Brain microvascular endothelial cell (primary cell): ENCODE data around the gene SLC17A3.

Experiments
- DNase-seq: peaks from one replicate; pipeline ENCODE4 v3.0.0-alpha.2; 2020
- H3K27ac ChIP-seq: fragments of 250-450 bp; sonication (Bioruptor Pico); 2 replicates; pipeline ENCODE4 v1.5.1; 2020; ENCODE audit warnings: mild to moderate bottlenecking, moderate library complexity
- H3K27me3 ChIP-seq: fragments of 250-450 bp; sonication (Bioruptor Pico); replicated peaks from 2 replicates; pipeline ENCODE4 v1.5.1; 2020; ENCODE audit warnings: mild to moderate bottlenecking
- H3K36me3 ChIP-seq: fragments of 250-450 bp; sonication (Bioruptor Pico); replicated peaks from 2 replicates; pipeline ENCODE4 v1.5.1; 2020; ENCODE audit warnings: mild to moderate bottlenecking
- H3K4me3 ChIP-seq: 2 replicates; pipeline ENCODE4 v1.5.1; 2011; ENCODE audit warnings: low read depth, mild to moderate bottlenecking, control low read depth, low read length, moderate library complexity
- CTCF ChIP-seq: IDR thresholded peaks from 2 replicates; pipeline ENCODE4 v1.5.1; 2011; ENCODE audit warnings: low read depth, mild to moderate bottlenecking, moderate library complexity, low read length, control low read depth, inconsistent platforms; ENCODE audit errors: missing control alignments
- in situ Hi-C: cut with HindIII; loops from 2 replicates; pipeline ENCODE4 v1.10.0; 2017; ENCODE audit warnings: low sequenced_read_pairs, low pct_ligation_motif_present

Gene SLC17A3

DNA sequence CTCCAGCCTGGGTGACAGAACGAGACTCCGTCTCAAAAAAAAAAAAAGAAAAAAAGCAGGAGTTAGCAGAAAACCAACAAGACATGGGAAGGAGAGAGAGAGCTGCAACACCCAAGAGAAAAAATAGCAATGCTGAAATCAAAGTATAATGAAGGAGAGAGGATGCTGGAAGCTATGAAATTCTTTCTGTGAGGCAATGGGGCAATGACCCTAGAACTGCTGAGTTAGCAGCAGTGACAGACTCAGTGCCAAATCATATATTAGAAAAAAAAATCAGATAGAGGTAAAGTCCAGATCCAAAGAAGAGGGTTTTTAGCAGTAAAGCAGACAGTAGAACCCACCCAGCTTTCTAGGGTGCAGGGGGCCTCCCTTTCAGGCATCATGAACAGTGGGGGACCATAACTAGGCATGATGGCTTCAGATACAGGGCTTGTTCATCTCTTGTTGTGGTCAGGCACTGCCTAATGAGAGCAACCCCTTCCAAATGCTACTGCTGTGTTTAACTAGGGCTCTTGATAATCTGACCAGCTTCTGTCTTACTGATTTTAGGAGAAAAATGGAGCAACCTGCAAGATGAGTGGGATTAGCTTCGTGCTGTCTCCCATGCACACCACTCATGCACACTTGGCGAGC is 29.5 kb upstream of the SLC17A3 start:
- Histone ChIP-seq H3K27me3 (no peaks in the 10 kb centered on the region), H3K27ac (no peak overlapping the region), H3K36me3 (no peaks in the 10 kb centered on the region), H3K4me3 (no peak overlapping the region)
- no peak for TF ChIP-seq CTCF
- no peak for DNase-seq
- in situ Hi-C loops: no loop called here

- H3K27me3 ChIP-seq: no peaks in the 10 kb centered on the region
- TF ChIP-seq CTCF: no peak
- H3K36me3 ChIP-seq: no peaks in the 10 kb centered on the region
- no peak overlapping the region for H3K4me3 ChIP-seq
- no peak overlapping the region for H3K27ac ChIP-seq
- in situ Hi-C loops: no loop called here
- DNase-seq: no peak
These were observed 28.0 kb upstream of the SLC17A3 start for GRCh38 chr6:25902071-25902470.

GRCh38 chr6:25900843-25901242 is 26.8 kb upstream of the SLC17A3 start:
- in situ Hi-C loops: no loop called here
- DNase-seq: no peak
- Histone ChIP-seq H3K36me3 (no peaks in the 10 kb centered on the region), H3K4me3 (no peak overlapping the region), H3K27me3 (no peaks in the 10 kb centered on the region), H3K27ac (no peak overlapping the region)
- TF ChIP-seq CTCF: no peak

- H3K36me3 ChIP-seq: no peaks in the 10 kb centered on the region
- no peak overlapping the region for H3K27ac ChIP-seq
- TF ChIP-seq CTCF: no peak
- no peak for DNase-seq
- in situ Hi-C loops: no loop called here
- H3K4me3 ChIP-seq: no peak overlapping the region
- H3K27me3 ChIP-seq: no peaks in the 10 kb centered on the region
These were observed 25.8 kb upstream of the SLC17A3 start for GRCh38 chr6:25899580-25900408.

- H3K27me3 ChIP-seq: no peaks in the 10 kb centered on the region
- no peak overlapping the region for H3K4me3 ChIP-seq
- no peak for DNase-seq
- in situ Hi-C loops: no loop called here
- no peaks in the 10 kb centered on the region for H3K36me3 ChIP-seq
- H3K27ac ChIP-seq: no peak overlapping the region
- no peak for TF ChIP-seq CTCF
These were observed 25.1 kb upstream of the SLC17A3 start for GRCh38 chr6:25899123-25899522.
